Bronchial epithelial cell (primary cell): ENCODE measurements around the gene HSPA6. TPM values are rescaled to one million over a fixed set of nuclear protein-coding genes. Genes with fewer than 3 reads are reported as not detected.

ENCODE experiments used
- DNase-seq: peaks from one replicate; pipeline ENCODE4 v3.0.0-alpha.2; 2010; ENCODE audit warnings: low read depth
- FAIRE-seq: peaks from 2 replicates; lab custom pipeline; 2011; peaks lifted over from hg19 to GRCh38; lab: Jason Lieb, UNC
- H3K27me3 ChIP-seq: 2 replicates; pipeline ENCODE4 v1.5.1; 2011; ENCODE audit warnings: low read length; ENCODE audit not compliant: control insufficient read depth, insufficient read depth
- H3K36me3 ChIP-seq: 2 replicates; pipeline ENCODE4 v1.5.1; 2011; ENCODE audit warnings: low read length; ENCODE audit not compliant: control insufficient read depth, insufficient read depth
- H3K4me3 ChIP-seq: 2 replicates; pipeline ENCODE4 v1.5.1; 2011; ENCODE audit warnings: mild to moderate bottlenecking, low read depth, low read length, control low read depth
- total RNA-seq: library from RNA; depleted of rRNA; stranded (reverse); fragments of >200 nt; gene quantifications from 2 replicates; pipeline ENCODE4 v1.2.1, GENCODE V29; 2014
- TF ChIP-seq, protein P1 (sequence below): IDR thresholded peaks from 2 replicates; pipeline ENCODE4 v1.5.1; 2011; ENCODE audit warnings: mild to moderate bottlenecking, moderate library complexity, low read length, control low read depth, inconsistent platforms; ENCODE audit not compliant: insufficient read depth, severe bottlenecking

The HSPA6 gene
- total RNA-seq, 1 donor from 2014 or later = 1.6 TPM

DNA sequence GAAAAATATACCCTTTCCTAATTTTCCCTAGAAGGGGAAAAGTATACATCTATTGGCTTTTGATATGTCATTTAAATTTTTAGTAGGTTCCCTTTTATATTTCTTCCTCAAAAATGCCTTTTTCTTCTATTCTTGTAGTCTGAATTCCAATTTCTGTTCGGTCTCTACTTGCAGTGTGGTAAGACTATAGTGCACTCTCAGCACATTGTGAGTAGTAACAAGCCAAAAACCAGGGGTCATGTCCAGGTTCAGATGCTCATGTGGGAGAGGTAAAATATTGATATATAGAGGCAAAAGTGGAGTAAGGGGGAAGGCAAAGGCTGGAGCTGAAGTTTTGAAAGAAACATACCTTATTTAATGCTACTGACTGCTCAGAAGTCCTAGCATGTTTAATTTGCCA lies 23.1 kb upstream of the HSPA6 start:
- TF ChIP-seq, protein P1, sequence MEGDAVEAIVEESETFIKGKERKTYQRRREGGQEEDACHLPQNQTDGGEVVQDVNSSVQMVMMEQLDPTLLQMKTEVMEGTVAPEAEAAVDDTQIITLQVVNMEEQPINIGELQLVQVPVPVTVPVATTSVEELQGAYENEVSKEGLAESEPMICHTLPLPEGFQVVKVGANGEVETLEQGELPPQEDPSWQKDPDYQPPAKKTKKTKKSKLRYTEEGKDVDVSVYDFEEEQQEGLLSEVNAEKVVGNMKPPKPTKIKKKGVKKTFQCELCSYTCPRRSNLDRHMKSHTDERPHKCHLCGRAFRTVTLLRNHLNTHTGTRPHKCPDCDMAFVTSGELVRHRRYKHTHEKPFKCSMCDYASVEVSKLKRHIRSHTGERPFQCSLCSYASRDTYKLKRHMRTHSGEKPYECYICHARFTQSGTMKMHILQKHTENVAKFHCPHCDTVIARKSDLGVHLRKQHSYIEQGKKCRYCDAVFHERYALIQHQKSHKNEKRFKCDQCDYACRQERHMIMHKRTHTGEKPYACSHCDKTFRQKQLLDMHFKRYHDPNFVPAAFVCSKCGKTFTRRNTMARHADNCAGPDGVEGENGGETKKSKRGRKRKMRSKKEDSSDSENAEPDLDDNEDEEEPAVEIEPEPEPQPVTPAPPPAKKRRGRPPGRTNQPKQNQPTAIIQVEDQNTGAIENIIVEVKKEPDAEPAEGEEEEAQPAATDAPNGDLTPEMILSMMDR = no peak
- Histone ChIP-seq H3K4me3 (no peak overlapping the region), H3K36me3 (no peaks in the 10 kb centered on the region), H3K27me3 (peaks cover 2% of the 10 kb centered on the region)
- FAIRE-seq (no peak), DNase-seq (no peak)

DNA sequence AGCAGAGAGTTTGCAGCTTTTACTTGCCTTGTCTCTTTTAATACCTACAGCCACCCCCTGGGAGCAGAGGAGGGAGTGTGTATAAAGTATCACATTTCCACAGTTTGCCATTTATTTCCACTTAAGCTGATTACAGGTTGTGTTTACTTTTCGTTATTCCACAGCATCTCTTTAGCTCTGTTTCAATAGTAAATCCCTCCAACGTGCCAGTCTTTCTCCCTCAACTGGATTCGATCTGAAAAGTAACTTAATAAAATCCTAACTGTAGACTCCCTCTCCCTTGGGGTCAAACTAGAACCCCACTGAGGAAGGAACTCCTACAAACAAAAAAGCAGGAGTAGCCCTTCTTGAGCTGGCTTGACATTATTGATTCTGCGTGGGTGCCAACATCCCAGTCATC lies 22.2 kb upstream of the HSPA6 start:
- FAIRE-seq (no peak), DNase-seq (no peak)
- TF ChIP-seq, protein P1 = no peak
- Histone ChIP-seq H3K4me3 (no peak overlapping the region), H3K36me3 (no peaks in the 10 kb centered on the region), H3K27me3 (peaks cover 2% of the 10 kb centered on the region)

DNA sequence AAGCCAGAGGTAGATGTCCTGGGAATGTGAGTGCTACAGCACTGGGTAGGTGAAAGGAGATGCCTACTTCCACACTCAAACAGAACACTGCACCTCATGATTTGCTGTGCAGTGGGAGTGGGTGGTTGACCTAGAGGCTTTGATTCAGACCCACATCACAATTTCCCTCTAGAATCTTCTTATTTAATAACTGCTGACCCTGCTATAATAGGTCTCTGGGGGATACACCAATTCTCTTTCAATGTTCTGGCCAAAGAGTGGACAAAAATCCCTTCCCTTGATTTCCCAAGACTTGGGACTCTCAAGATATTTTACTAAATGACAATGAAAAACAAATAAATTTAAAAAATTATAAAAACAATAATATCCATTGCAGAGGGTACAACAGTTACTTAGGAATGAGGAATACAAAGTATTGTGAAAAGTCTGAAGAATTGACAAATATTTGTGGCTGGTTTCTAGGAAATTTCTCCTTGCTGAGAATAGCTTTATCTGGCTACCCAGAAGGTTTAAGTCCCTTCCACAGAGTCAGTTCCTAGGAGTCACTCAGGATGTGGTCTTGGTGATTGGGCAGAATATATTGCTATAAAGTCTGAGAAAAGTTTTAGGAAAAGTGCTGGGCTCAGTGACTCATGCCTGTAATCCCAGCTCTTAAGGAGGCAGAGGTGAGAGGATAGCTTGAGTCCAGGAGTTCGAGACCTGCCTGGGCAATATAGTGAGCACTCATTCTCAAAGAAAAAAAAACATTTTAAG lies 21.5 kb upstream of the HSPA6 start:
- Histone ChIP-seq H3K36me3 (no peaks in the 10 kb centered on the region), H3K4me3 (no peak overlapping the region), H3K27me3 (no peaks in the 10 kb centered on the region)
- DNase-seq = no peak
- TF ChIP-seq, protein P1 = no peak
- FAIRE-seq = no peak

DNA sequence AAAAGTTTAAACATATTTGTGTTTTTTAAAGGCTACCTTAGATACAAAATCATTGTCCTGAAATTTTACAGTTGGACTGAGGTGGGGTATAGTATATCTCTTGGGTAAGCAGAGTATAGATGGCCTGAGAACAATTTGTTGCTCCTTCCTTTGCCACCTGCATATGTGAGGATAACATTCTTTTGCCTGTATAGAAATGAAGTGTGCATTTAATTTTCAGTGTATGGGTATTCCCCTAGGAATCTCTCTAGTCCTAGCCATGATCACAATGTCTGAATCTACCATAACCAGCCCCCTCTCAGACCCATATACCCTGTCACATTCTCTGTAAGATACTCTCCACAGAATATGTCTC lies 21.0 kb upstream of the HSPA6 start:
- Histone ChIP-seq H3K4me3 (no peak overlapping the region), H3K36me3 (no peaks in the 10 kb centered on the region), H3K27me3 (no peaks in the 10 kb centered on the region)
- TF ChIP-seq, protein P1 = no peak
- DNase-seq (no peak), FAIRE-seq (no peak)

DNA sequence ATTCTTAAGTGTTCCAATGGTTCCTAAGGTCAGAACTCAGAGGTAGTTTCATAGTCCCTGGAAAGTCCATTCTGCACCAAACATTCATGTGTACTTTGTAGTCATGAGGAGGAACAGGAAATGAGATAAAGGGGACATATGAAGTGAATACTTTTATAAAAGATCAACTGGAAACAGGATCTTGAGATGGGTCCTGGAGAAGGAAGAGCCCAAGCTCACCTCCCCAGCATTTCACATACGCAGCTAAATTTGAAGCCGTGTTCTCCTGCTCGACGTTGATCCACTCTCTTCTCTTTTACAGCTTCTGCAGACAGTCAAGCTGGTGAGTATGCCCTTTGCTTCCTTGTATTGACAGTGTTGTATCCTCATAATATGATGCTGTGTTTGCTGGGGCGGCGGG lies 18.7 kb upstream of the HSPA6 start:
- H3K4me3 ChIP-seq = no peak overlapping the region
- FAIRE-seq = no peak

More for the DNA sequence above, 18.7 kb upstream of the HSPA6 start:
- DNase-seq = no peak
- no peaks in the 10 kb centered on the region for H3K36me3 ChIP-seq
- no peaks in the 10 kb centered on the region for H3K27me3 ChIP-seq
- TF ChIP-seq, protein P1 = no peak
